HL-60 (cell line): ENCODE data around the gene SMO.
A peak's percentile ranks its signal among the peaks of the same experiment; 100 is the strongest.

Experiments
- DNase-seq, 2 experiments: peaks; one replicate each; pipeline ENCODE4 v3.0.0-alpha.2; 2010 to 2020; ENCODE audit warnings: low read depth in 1 of 2, low spot score in 1 of 2
- H3K27ac ChIP-seq: fragments of 250-450 bp; sonication (Bioruptor Pico); replicated peaks from 2 replicates; pipeline ENCODE4 v1.5.1; 2020; ENCODE audit warnings: mild to moderate bottlenecking, moderate library complexity
- H3K27me3 ChIP-seq: fragments of 250-450 bp; sonication (Bioruptor Pico); 2 replicates; pipeline ENCODE4 v1.5.1; 2021; ENCODE audit warnings: mild to moderate bottlenecking, moderate library complexity; ENCODE audit not compliant: insufficient read depth, poor library complexity, severe bottlenecking
- H3K4me3 ChIP-seq: replicated peaks from 2 replicates; pipeline ENCODE4 v1.5.1; 2011; ENCODE audit warnings: mild to moderate bottlenecking, control low read depth, low read length; ENCODE audit not compliant: insufficient read depth
- GABPA ChIP-seq: IDR thresholded peaks from 2 replicates; pipeline ENCODE4 v1.6.1; 2012; ENCODE audit warnings: low read depth
- POLR2AphosphoS5 ChIP-seq: IDR thresholded peaks from 2 replicates; pipeline ENCODE4 v1.6.1; 2012; ENCODE audit warnings: low read depth
- SPI1 ChIP-seq: IDR thresholded peaks from 2 replicates; pipeline ENCODE4 v1.6.1; 2012; ENCODE audit warnings: low read depth, mild to moderate bottlenecking, borderline replicate concordance
- TF ChIP-seq, protein P1 (sequence below): IDR thresholded peaks from one replicate; pipeline ENCODE4 v1.5.1; 2011; ENCODE audit warnings: low read length, control low read depth, inconsistent platforms; ENCODE audit not compliant: insufficient read depth
- TF ChIP-seq, protein P2 (sequence below): IDR thresholded peaks from 2 replicates; pipeline ENCODE4 v1.6.1; 2012; ENCODE audit warnings: low read depth; ENCODE audit not compliant: insufficient replicate concordance

Gene SMO

DNA sequence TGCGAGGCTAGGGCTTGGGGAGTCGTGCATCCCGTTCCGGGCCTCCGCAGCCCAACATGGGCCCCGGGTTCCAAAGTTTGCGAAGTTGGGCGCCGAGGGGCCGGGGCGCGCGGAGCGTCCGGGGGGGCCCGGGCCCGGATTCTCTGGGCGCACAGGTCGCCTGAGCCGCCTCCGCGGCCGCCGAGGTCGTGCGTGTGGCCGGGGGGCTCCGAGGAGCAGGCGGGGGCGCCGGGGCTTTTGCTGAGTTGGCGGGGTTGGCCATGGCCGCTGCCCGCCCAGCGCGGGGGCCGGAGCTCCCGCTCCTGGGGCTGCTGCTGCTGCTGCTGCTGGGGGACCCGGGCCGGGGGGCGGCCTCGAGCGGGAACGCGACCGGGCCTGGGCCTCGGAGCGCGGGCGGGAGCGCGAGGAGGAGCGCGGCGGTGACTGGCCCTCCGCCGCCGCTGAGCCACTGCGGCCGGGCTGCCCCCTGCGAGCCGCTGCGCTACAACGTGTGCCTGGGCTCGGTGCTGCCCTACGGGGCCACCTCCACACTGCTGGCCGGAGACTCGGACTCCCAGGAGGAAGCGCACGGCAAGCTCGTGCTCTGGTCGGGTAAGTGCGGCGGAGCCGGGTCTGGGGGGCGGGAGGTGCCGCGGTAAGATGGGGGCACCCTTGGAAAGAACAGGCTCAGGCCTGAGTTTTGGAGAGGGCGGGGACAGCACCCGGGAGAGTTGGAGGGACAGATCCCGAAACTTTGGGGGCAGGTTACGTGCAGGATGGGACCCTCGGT is 643 bp downstream of the SMO start:
- Histone ChIP-seq H3K4me3 (peak overlapping the region; percentile 37), H3K27ac (no peak overlapping the region), H3K27me3 (peaks cover 39% of the 10 kb centered on the region)
- DNase-seq, result no peak
- TF ChIP-seq SPI1 (no peak), POLR2AphosphoS5 (no peak), GABPA (no peak)
- TF ChIP-seq, protein P1, sequence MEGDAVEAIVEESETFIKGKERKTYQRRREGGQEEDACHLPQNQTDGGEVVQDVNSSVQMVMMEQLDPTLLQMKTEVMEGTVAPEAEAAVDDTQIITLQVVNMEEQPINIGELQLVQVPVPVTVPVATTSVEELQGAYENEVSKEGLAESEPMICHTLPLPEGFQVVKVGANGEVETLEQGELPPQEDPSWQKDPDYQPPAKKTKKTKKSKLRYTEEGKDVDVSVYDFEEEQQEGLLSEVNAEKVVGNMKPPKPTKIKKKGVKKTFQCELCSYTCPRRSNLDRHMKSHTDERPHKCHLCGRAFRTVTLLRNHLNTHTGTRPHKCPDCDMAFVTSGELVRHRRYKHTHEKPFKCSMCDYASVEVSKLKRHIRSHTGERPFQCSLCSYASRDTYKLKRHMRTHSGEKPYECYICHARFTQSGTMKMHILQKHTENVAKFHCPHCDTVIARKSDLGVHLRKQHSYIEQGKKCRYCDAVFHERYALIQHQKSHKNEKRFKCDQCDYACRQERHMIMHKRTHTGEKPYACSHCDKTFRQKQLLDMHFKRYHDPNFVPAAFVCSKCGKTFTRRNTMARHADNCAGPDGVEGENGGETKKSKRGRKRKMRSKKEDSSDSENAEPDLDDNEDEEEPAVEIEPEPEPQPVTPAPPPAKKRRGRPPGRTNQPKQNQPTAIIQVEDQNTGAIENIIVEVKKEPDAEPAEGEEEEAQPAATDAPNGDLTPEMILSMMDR, result no peak
- TF ChIP-seq, protein P2, sequence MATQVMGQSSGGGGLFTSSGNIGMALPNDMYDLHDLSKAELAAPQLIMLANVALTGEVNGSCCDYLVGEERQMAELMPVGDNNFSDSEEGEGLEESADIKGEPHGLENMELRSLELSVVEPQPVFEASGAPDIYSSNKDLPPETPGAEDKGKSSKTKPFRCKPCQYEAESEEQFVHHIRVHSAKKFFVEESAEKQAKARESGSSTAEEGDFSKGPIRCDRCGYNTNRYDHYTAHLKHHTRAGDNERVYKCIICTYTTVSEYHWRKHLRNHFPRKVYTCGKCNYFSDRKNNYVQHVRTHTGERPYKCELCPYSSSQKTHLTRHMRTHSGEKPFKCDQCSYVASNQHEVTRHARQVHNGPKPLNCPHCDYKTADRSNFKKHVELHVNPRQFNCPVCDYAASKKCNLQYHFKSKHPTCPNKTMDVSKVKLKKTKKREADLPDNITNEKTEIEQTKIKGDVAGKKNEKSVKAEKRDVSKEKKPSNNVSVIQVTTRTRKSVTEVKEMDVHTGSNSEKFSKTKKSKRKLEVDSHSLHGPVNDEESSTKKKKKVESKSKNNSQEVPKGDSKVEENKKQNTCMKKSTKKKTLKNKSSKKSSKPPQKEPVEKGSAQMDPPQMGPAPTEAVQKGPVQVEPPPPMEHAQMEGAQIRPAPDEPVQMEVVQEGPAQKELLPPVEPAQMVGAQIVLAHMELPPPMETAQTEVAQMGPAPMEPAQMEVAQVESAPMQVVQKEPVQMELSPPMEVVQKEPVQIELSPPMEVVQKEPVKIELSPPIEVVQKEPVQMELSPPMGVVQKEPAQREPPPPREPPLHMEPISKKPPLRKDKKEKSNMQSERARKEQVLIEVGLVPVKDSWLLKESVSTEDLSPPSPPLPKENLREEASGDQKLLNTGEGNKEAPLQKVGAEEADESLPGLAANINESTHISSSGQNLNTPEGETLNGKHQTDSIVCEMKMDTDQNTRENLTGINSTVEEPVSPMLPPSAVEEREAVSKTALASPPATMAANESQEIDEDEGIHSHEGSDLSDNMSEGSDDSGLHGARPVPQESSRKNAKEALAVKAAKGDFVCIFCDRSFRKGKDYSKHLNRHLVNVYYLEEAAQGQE, result no peak

DNA sequence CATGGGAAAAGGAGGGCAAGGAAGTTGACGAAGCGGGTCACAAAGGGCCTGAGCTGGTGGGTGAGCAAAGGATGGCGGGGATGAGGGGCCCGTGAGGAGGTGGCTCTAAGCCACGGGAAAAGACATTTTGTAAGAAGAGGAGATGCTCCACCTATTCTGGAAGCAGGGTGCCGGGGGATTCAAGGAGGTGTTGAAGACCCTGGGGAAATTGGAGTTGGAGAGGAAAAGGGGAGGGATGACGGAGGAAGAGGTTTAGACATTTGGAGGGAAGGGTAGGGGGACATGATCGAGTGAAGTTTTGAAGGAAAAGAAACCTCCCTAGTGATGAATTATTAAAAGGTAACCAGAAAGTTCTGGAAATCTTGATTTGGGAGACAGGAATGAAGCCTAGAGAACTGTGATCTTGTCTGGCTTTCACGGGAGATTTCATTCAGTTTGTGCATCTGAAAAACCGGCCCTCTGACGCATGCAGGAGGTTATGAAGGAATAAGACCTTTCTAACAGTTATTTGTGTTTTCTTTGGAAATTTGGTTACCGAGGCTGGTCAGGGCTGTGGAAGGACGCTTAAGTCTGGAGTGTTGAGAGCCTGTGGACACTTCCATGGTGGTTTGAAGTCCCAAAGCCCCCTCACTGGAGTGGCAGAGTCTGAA is 1.4 kb downstream of the SMO start:
- H3K27me3 ChIP-seq, result peaks cover 39% of the 10 kb centered on the region
- H3K4me3 ChIP-seq, result no peak overlapping the region

DNA sequence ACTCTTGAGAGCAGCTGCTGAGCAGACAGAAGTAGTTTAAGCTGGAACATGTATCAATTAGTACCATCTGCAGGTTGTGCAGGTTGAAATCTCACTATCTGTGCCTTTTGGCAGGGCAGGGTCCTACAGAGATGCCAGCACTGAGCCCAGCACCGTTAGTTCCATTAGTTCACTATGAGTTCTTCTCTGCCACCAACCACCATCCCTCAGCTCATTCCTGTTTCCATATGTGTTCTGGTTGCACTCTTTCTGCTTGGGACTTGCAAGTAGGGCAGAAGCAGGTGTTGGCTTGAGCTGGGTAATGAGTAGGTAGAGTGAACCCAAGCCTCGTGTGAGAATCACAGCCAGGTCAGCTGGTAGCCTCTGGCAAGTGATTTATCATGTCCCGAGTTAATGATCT is 2.8 kb downstream of the SMO start:
- Histone ChIP-seq H3K27ac (no peak overlapping the region), H3K4me3 (no peak overlapping the region)
- TF ChIP-seq, protein P2, result no peak
- TF ChIP-seq GABPA, result no peak
- TF ChIP-seq SPI1, result no peak
- no peak for TF ChIP-seq POLR2AphosphoS5
- TF ChIP-seq, protein P1, result no peak

More for the DNA sequence above, 1.4 kb downstream of the SMO start:
- no peak for TF ChIP-seq POLR2AphosphoS5
- TF ChIP-seq, protein P1, result no peak
- TF ChIP-seq GABPA, result no peak
- TF ChIP-seq, protein P2, result no peak
- no peak for TF ChIP-seq SPI1
- DNase-seq, result no peak
- H3K27ac ChIP-seq, result no peak overlapping the region

More for the DNA sequence above, 2.8 kb downstream of the SMO start:
- no peak for DNase-seq
- peaks cover 36% of the 10 kb centered on the region for H3K27me3 ChIP-seq
